Measurements from ENCODE around the gene PIEZO2.

- TF ChIP-seq, protein P1, sequence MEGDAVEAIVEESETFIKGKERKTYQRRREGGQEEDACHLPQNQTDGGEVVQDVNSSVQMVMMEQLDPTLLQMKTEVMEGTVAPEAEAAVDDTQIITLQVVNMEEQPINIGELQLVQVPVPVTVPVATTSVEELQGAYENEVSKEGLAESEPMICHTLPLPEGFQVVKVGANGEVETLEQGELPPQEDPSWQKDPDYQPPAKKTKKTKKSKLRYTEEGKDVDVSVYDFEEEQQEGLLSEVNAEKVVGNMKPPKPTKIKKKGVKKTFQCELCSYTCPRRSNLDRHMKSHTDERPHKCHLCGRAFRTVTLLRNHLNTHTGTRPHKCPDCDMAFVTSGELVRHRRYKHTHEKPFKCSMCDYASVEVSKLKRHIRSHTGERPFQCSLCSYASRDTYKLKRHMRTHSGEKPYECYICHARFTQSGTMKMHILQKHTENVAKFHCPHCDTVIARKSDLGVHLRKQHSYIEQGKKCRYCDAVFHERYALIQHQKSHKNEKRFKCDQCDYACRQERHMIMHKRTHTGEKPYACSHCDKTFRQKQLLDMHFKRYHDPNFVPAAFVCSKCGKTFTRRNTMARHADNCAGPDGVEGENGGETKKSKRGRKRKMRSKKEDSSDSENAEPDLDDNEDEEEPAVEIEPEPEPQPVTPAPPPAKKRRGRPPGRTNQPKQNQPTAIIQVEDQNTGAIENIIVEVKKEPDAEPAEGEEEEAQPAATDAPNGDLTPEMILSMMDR (IDR thresholded peaks at IDR 0.05; ENCODE audit: insufficient read depth, low read length) = no peak
- TF ChIP-seq, protein P2, sequence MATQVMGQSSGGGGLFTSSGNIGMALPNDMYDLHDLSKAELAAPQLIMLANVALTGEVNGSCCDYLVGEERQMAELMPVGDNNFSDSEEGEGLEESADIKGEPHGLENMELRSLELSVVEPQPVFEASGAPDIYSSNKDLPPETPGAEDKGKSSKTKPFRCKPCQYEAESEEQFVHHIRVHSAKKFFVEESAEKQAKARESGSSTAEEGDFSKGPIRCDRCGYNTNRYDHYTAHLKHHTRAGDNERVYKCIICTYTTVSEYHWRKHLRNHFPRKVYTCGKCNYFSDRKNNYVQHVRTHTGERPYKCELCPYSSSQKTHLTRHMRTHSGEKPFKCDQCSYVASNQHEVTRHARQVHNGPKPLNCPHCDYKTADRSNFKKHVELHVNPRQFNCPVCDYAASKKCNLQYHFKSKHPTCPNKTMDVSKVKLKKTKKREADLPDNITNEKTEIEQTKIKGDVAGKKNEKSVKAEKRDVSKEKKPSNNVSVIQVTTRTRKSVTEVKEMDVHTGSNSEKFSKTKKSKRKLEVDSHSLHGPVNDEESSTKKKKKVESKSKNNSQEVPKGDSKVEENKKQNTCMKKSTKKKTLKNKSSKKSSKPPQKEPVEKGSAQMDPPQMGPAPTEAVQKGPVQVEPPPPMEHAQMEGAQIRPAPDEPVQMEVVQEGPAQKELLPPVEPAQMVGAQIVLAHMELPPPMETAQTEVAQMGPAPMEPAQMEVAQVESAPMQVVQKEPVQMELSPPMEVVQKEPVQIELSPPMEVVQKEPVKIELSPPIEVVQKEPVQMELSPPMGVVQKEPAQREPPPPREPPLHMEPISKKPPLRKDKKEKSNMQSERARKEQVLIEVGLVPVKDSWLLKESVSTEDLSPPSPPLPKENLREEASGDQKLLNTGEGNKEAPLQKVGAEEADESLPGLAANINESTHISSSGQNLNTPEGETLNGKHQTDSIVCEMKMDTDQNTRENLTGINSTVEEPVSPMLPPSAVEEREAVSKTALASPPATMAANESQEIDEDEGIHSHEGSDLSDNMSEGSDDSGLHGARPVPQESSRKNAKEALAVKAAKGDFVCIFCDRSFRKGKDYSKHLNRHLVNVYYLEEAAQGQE (IDR thresholded peaks at IDR 0.05; ENCODE audit: insufficient replicate concordance, low read depth) = no peak
- no peak for TF ChIP-seq POLR2AphosphoS5 (IDR thresholded peaks at IDR 0.05; ENCODE audit: low read depth)
Measured at GRCh38 chr18:11153097-11153496, 3.7 kb upstream of the PIEZO2 start.
